ENCODE measurements around the gene FGF2.
"Not testable (repeated sequence)": the region's sequence is repeated elsewhere in the genome, so short reads cannot be mapped to it uniquely, and the experiment has no call there.

The FGF2 gene

DNA sequence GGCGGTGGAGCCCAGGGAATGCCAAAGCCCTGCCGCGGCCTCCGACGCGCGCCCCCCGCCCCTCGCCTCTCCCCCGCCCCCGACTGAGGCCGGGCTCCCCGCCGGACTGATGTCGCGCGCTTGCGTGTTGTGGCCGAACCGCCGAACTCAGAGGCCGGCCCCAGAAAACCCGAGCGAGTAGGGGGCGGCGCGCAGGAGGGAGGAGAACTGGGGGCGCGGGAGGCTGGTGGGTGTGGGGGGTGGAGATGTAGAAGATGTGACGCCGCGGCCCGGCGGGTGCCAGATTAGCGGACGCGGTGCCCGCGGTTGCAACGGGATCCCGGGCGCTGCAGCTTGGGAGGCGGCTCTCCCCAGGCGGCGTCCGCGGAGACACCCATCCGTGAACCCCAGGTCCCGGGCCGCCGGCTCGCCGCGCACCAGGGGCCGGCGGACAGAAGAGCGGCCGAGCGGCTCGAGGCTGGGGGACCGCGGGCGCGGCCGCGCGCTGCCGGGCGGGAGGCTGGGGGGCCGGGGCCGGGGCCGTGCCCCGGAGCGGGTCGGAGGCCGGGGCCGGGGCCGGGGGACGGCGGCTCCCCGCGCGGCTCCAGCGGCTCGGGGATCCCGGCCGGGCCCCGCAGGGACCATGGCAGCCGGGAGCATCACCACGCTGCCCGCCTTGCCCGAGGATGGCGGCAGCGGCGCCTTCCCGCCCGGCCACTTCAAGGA, at the start of gene FGF2:
Gene FGF2, plus strand, starts transcription at position 279 of the 705 bp plus-strand sequence. Its CDS starts 344 bp downstream, at position 623.
- ATAC-seq (peak; percentile 42), DNase-seq (peak; percentile 36)

DNA sequence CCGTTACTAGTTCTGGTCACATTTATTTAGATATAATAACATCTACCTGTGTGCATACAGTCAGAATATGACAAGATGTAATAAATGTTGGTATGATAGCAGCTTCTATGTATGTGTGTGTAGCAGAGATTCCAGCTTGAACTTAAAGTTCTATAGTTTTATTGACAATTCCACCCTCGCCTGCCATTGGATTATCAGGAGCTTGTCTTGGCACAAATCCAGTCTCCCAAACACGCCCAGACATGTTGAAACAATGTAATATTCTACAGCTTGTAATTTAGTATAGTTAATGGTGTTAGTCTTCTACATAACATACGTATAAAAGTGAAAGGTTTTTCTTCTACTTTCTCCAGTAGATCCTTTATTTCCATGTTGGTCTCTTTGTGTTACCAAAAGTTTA, 49.7 kb upstream of the FGF2 start:
- no peak for DNase-seq
- no peak for ATAC-seq

DNA sequence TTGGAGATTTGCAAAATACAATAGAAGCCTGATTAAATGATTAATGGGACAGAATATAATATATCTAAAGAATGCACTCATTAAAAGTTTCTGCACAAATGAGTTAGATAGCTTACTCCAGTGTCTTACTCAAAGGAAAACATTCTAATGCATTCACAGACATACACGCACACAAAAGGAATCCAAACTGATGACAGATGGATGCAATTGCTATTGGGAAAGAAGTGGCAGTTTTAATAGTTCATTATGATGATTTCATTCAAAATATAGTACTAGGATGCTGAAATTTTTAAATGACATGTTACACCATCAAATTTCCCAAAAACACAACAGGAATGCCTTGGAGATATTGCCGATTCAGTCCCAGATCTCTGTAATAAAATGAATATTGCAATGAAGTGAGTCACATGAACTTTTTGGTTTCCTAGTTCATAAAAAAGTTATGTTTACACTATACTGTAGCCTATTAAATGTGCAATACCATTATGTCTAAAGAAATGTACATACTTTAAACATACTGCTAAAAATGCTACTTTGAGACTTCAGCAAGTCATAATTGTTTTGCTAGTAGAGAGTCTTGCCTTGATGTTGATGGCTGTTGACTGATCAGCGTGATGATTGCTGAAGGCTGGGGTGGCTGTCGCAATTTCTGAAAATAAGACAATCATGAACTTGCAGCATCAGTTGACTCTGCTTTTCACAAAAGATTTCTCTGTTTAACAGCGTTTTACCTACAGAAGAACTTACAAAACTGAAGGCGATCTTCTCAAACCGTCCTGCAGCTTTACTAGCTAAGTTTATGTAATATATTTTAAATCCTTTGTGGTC, 48.6 kb upstream of the FGF2 start:
- ATAC-seq (no peak), DNase-seq (no peak)

GRCh38 chr4:122781486-122781885, 45.1 kb upstream of the FGF2 start:
- ATAC-seq (no peak), DNase-seq (no peak)

- ATAC-seq (no peak), DNase-seq (no peak)
Observed at GRCh38 chr4:122783301-122784215, 43.1 kb upstream of the FGF2 start.

GRCh38 chr4:122784261-122784660, 42.4 kb upstream of the FGF2 start:
- DNase-seq: no peak
- no peak for ATAC-seq

DNA sequence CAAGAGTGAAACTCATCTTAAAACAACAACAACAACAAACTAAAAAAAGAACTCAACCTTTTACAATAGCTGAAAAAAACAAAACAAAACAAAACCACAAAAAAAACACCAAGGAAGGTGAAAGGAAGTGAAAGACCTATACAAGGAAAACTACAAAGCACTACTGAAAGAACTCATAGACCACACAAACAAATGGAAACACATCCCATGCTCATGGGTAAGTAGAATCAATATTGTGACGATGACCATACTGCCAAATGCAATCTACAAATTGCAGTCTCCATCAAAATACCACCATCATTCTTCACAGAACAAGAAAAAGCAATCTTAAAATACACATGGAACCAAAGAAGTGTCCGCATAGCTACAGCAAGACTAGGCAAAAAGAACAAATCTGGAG, 41.5 kb upstream of the FGF2 start:
- no peak for ATAC-seq

DNA sequence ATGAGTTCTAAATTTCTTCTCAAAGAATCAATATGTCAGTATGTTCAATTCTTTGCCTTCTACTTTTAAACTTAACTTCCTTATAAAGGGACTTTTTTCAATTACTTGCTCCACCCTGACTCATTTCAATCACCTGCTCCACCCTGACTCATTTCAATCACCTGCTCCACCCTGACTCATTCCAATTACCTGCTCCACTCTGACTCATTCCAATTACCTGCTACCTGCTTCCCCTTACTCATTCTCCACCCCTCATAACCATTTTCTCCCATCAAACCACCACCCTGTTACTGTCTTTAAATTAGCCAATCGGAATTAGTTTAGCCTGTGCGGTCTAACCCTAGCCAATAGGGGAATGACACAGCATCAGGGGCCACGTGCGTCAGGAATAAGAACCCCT, 40.3 kb upstream of the FGF2 start:
- not testable (repeated sequence) for ATAC-seq

More for the DNA sequence above, 41.5 kb upstream of the FGF2 start:
- DNase-seq: no peak

GRCh38 chr4:122786920-122787319, 39.7 kb upstream of the FGF2 start:
- DNase-seq, ATAC-seq: not testable (repeated sequence)

More for the DNA sequence above, 40.3 kb upstream of the FGF2 start:
- not testable (repeated sequence) for DNase-seq

GRCh38 chr4:122787940-122788339, 38.7 kb upstream of the FGF2 start:
- DNase-seq (no peak), ATAC-seq (no peak)

DNA sequence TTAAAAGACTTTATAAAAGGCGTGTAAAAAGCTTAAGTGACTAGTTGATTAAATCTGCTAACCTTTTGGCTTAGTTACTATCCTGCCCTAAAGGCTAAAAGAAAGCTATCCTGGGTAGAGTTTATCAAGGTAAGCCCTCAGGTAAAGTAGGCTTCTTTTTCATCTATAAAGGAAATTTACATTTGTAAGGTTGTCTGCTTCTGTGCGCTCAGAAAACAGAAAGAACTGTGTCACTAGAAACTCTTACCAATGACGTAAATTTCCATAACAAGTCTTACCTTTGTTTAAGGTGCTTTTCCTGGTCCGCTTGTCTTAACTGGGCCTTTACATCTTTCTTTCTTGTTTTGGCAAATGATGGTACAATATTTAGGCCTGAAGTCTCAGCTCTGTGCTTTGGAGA, 37.7 kb upstream of the FGF2 start:
- no peak for ATAC-seq
- no peak for DNase-seq

DNA sequence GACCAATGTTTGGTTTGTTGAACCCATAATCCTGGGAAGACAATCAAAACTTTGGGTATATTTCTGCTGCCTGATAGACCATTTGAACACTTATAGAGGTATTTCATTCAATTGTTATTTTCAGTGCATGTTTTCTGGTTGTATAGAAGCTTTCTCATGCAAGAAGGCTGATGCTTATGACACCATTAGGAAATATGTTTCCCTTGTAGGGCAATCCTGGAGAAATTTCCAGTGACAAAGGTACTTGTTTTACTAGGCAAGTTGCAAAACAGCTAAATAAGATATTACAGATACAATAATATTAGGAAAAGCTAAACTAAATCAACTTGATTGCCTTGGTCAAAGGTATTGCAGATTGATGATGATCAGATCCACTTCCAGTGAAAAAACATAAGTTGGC, 32.8 kb upstream of the FGF2 start:
- ATAC-seq (no peak), DNase-seq (no peak)

DNA sequence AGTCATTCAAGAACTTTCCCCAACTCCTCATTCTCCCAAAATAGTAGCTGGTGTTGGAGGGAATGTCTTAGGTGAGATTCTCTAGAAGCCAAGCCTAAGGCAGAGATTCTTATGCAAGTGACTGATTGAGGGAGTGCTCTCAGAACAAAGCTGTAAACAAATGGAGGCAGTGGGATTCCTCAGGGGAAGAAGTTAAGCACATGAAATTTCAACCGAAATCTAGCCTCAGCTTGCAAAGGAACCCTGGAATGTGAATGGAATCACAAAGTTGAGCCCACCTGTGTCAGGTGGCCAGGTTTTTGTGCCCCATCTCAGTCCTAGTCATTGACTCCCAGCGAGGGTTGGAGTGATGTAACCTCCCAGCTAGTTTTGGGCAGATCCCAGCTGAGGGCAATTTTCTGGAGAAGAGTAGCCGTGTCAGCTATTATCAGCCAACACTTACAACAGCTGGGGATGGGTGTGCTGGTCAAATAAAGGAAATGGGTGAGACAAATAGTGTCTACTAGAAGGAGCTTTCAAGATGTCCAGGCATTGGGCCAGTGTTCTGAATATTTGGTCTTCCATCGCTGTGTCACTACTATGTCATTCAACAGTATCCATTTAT, 29.7 kb upstream of the FGF2 start:
- ATAC-seq (no peak), DNase-seq (no peak)

GRCh38 chr4:122797405-122798094, 29.1 kb upstream of the FGF2 start:
- ATAC-seq (no peak), DNase-seq (no peak)

DNA sequence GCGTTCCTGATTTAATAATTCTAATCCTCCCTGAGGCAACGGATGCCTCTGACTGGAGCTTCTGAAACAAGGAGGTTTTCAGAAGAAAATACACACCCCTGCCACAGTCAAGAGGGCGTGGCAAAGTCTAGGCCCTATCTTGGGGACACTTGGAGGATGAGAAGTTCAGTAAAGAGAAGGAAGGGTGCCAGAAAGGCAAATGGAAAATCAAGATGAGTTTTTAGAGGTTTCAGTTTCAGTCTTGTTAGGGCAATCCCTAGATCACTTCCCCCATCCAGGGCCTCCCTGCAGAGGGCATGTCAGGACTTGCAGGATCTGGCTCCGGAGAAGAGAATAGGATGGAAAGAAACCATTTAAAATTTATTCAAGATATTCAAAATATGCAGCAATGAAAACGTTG, 28.5 kb upstream of the FGF2 start:
- DNase-seq: no peak
- no peak for ATAC-seq

DNA sequence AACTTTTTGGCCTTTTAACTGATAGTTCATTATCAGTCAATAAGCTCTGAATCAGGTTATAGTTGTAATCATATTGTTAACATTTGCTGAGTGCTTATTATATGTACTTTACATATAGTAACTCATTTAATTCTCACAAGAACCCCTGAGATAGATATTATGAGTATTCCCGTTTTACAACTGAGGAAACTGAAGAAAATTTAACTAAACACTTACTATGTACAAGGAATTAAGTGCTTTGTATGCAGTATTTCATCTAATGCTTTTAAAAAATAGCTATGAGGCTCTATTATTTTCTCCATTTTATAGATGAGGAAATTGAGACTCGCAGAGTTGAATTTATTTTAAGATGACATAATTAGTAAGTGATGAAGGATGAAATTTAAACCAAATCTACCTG, 27.7 kb upstream of the FGF2 start:
- ATAC-seq (no peak), DNase-seq (no peak)

GRCh38 chr4:122803788-122804208, 22.8 kb upstream of the FGF2 start:
- no peak for DNase-seq

DNA sequence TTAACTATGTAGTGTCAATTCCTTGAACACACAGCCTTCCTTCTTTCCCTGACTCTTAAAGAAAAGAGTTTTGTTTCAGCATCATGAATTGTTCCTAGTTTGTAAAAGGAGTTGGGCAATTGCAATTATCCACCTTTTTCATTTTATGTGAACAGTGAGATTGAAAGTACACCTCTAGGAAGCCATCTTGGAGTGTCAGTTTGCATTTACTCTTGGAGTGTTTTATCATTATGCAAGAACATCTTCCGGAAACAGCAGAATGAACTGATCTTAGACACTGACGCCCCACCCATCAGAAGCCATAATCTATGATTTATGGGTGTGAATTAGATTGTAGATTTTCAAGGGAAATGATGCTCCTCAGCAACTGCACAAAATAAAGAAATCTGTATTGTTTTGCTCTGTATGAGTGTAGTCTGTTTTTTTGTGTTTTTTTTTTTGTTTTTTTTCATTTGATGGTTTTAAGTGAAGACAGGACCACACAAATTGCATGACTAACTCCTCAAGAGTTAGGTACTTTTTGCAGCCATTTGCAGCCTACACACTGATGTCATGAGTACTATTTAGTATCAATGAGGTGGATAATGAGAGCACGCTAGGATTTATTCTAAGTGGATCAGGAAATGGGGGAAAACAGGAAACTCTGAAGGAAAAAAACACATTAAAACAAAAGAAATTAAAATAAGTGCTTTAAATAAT, 19.5 kb upstream of the FGF2 start:
- DNase-seq: no peak

More at GRCh38 chr4:122803788-122804208, 22.8 kb upstream of the FGF2 start:
- ATAC-seq: no peak

GRCh38 chr4:122810669-122811068, 16.0 kb upstream of the FGF2 start:
- no peak for ATAC-seq
- no peak for DNase-seq

More for the DNA sequence above, 19.5 kb upstream of the FGF2 start:
- no peak for ATAC-seq

DNA sequence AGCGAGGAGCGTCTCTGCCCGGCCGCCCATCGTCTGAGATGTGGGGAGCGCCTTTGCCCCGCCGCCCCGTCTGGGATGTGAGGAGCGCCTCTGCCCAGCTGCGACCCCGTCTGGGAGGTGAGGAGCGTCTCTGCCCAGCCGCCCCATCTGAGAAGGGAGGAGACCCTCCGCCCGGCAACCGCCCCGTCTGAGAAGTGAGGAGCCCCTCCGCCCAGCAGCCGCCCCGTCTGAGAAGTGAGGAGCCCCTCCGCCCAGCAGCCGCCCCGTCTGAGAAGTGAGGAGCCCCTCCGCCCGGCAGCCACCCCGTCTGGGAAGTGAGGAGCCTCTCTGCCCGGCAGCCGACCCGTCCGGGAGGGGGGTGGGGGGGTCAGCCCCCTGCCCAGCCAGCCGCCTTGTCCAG, 14.8 kb upstream of the FGF2 start:
- DNase-seq, ATAC-seq: not testable (repeated sequence)

DNA sequence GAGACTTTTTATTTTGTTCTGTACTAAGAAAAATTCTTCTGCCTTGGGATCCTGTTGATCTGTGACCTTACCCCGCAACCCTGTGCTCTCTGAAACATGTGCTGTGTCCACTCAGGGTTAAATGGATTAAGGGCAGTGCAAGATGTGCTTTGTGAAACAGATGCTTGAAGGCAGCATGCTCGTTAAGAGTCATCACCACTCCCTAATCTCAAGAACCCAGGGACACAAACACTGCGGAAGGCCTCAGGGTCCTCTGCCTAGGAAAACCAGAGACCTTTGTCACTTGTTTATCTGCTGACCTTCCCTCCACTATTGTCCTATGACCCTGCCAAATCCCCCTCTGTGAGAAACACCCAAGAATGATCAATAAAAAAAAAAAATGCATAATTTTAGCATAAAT, 13.8 kb upstream of the FGF2 start:
- DNase-seq, ATAC-seq: not testable (repeated sequence)

Data from stimulated activated naive CD8-positive, alpha-beta T cell treated with anti-CD3 and anti-CD28 coated beads, Interleukin-15, Interleukin-2, amounts not matched to agents 100 U/mL and 50 U/mL, for 24 hours (primary cell).